Measurements from ENCODE around the gene MCMBP.
A peak's percentile ranks its signal among the peaks of the same experiment; 100 is the strongest.
"Not testable (repeated sequence)": the region's sequence is repeated elsewhere in the genome, so short reads cannot be mapped to it uniquely, and the experiment has no call there.

MCMBP gene

DNA sequence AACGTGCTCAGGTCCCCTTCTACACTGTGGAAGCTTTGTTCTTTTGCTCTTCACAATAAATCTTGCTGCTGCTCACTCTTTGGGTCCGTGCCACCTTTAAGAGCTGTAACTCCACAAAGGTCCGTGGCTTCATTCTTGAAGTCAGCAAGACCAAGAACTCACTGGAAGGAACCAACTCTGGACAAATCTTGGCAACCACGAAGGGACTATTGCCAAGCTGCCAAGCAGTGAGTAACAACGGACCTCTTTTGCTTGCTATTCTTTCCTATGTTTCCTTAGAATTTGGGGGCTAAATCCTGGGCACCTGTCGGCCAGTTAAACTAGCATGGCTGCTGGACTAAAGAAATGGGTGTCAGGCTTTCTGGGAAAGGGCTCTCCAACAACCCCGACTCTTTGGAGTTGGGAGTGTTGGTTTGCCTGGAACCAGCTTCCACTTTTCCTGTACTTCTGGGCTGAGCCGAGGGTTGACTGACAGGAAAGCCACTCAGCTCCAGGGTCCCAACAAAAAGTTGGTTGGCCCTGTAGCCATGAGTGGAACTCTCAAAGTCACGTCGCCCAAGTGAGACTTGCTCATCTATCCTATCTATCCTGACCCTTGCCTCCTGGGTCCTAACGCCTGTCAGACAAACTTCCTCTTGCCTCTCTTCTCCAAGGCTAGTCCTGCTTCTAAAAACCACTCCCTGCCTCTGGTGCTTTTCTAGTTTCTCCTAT lies 11.4 kb upstream of the MCMBP start:
- DNase-seq (ENCODE audit: low read depth): not testable (repeated sequence)

- DNase-seq (ENCODE audit: low read depth): no peak
Observed at GRCh38 chr10:119878524-119878923, 5.9 kb upstream of the MCMBP start.

DNA sequence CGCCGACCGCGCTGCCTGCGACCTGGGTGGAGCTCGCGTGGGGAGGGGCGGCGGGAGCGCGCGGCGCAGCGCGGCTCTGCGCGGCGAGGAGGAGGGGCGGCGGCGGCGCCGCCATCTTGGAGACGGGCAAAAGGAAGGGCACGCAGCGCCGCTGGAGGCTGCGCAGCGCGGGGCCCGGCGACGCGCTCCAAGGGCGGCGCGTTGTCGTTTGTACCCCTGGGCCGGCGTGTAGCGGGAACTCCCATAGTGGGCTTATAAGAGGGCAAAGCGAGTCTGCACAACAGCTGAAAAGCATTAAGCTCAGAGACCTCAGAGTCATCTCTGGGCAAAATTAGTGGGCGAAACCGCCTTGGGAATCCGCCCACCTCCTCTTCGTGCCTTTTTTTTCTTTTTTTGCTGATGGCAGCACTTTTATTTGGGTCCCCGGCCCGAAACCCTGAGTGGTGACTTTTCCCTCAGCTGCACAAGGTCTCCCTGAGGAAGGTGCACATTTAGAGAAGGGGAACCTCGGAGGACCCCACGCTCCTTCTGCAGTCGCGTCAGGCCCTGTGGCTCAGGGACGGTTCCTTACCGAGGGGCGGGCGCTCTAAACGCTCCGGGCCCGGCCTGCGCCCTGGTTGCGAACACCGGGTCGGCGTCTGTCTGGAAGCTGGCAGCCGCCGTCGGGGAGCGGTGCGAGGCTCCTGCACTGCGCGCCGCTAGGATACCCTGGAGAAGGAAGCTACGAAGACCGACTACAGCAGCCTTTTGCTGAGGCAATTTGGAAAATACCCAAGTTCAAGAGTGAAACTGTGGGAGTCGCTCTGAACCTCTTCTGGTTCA lies 428 bp upstream of the MCMBP start:
- peak; percentile 82 for DNase-seq (ENCODE audit: low read depth)

GRCh38 chr10:119871881-119872609 lies 598 bp downstream of the MCMBP start:
- peak; percentile 55 for DNase-seq (ENCODE audit: low read depth)

DNA sequence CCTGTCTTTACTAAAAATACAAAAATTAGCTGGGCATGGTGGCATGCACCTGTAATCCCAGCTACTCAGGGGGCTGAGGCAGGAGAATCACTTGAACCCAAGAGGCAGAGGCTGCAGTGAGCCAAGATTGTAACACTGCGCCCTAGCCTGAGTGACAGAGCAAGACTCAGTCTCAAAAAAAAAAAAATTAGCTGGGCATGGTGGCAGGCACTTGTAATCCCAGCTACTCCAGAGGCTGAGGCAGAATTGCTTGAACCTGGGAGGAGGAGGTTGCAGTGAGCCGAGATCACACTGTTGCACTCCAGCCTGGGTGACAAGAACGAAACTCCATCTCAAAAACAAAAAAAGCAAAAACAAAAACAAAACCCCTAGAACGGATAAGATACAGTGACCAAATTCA lies 3.2 kb downstream of the MCMBP start:
- DNase-seq (ENCODE audit: low read depth): not testable (repeated sequence)

- DNase-seq (ENCODE audit: low read depth): no peak
Observed at GRCh38 chr10:119867317-119867716, 5.3 kb downstream of the MCMBP start.

- DNase-seq (ENCODE audit: low read depth): no peak
Observed at GRCh38 chr10:119865699-119866240, 6.9 kb downstream of the MCMBP start.

DNA sequence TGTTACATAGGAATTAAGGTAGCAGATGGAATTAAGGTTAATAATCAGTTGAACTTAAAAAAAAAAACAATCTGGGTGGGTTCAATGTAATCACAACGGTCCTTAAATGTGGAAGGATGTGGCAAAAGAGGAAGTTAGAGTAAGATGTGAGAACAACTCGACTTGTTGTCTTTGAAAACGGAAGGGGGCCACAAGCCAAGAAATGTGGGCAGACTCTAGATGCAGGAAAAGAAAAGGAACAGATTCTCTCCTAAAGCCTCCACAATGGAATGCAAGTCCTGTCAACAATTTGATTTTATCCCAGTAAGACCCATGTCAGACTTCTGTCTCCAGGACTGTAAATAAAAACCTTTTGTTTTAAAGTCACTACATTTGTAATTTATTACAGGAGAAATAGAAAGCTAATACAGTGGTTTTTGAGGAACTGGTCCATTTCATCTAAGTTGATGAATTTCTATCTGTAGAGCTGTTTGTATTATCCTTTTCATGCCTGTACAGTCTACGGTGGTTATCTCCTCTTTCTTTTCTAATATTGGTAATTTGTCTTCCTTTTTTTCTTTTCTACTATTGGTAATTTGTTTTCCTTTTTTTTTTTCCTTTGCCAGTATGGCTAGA lies 8.6 kb downstream of the MCMBP start:
- DNase-seq (ENCODE audit: low read depth): no peak

DNA sequence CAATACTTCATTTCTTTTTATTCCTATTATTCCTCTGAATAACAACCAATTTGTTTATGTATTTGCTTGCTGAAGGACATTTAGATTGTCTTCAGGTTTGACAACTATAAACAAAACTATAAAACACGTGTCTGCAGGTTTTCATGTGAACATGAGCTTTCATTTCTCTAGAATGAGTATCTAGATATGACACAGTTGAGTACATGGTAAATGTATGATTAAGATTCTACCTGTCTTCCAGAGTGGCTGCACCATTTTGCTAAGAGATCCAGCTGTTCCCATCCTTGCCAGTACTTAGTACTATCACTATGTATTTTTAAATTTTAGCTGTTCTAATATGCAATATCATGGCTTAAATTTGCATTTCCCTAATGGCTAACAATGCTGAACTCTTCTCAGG lies 10.1 kb downstream of the MCMBP start:
- DNase-seq (ENCODE audit: low read depth): no peak

- no peak for DNase-seq (ENCODE audit: low read depth)
Observed at GRCh38 chr10:119860866-119861607, 11.6 kb downstream of the MCMBP start.

- DNase-seq (ENCODE audit: low read depth): no peak
Observed at GRCh38 chr10:119859420-119860258, 13.0 kb downstream of the MCMBP start.

- no peak for DNase-seq (ENCODE audit: low read depth)
Observed at GRCh38 chr10:119858063-119858462, 14.6 kb downstream of the MCMBP start.

DNA sequence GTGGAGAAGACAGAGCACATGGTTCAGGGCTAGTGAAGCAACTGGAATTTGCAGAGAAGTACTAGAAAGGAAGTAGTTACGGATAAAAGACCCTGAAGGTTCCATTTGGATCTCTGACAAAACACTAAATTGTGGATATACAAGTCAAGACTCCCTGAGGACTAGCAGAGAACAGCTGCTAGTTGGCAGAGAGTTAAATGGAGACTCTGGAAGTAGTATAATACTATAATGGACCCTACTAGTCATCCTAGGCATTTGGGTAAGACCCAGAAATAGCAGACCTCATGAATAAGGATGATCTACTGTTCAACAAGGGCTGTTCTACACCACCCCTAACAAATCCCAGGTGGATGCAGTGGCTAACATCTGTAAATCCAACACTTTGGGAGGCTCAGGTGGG lies 19.1 kb downstream of the MCMBP start:
- DNase-seq (ENCODE audit: low read depth): no peak

- no peak for DNase-seq (ENCODE audit: low read depth)
Observed at GRCh38 chr10:119852822-119853221, 19.8 kb downstream of the MCMBP start.

- DNase-seq (ENCODE audit: low read depth): no peak
Observed at GRCh38 chr10:119852277-119852676, 20.4 kb downstream of the MCMBP start.

GRCh38 chr10:119849944-119850343 lies 22.7 kb downstream of the MCMBP start:
- DNase-seq (ENCODE audit: low read depth): no peak

GRCh38 chr10:119849031-119849789 lies 23.4 kb downstream of the MCMBP start:
- no peak for DNase-seq (ENCODE audit: low read depth)

DNA sequence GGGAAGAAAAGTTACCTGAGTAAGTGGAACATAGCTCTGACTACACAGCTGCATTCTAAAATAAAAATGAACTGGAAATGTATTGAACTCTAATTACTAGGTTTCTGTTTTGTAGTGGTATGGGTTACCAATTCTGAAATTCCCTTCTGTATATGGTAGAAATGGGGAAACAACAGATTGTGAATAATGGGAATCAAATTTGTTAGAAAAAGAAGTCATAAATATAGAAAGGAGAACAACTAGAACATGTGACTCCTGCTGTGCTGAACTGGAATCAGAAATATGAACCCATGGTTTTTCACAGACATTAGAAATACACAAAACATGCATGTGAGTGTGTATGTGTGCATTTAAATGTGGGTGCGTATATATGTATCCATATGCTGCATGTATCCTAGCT lies 27.0 kb downstream of the MCMBP start:
- no peak for DNase-seq (ENCODE audit: low read depth)

DNA sequence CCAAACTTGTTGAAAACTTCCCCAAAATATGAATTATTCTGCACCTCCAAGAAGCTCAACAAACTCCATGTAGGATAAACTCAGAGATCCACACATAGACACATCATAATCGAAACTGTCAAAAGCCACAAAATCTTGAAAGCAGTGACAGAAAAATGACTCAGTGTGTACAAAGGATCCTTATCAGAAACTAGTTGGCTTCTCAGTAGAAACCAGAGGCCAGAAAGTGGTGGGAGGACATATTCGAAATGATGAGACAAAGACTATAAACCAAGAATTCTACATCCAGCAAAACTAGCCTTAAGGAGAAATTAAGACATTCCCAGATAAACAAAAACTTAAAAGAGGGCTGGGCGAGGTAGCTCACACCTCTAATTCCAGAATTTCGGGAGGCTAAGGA lies 38.5 kb downstream of the MCMBP start:
- DNase-seq (ENCODE audit: low read depth): no peak

DNA sequence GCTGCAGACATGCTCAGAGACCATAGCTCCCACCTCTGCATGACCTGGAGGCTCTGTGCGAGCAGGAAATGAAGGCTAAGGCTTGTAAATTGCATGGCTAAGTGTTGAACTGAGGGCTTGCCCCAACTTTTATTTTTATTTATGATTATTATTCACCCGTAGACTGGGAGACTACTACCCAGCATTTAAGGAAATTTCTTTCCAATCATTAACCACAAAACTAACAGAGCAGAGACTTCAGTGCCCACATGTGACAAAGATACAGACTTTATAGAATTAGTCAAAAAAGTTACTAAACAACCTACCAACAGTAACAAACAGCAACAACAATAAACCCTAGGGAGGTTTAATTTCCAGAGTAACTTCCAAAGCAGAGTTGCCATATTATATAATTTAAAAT lies 39.7 kb downstream of the MCMBP start:
- DNase-seq (ENCODE audit: low read depth): no peak
